ENCODE results near the gene FMNL1.
"Not testable (repeated sequence)": the region's sequence is repeated elsewhere in the genome, so short reads cannot be mapped to it uniquely, and the experiment has no call there.

Gene FMNL1

DNA sequence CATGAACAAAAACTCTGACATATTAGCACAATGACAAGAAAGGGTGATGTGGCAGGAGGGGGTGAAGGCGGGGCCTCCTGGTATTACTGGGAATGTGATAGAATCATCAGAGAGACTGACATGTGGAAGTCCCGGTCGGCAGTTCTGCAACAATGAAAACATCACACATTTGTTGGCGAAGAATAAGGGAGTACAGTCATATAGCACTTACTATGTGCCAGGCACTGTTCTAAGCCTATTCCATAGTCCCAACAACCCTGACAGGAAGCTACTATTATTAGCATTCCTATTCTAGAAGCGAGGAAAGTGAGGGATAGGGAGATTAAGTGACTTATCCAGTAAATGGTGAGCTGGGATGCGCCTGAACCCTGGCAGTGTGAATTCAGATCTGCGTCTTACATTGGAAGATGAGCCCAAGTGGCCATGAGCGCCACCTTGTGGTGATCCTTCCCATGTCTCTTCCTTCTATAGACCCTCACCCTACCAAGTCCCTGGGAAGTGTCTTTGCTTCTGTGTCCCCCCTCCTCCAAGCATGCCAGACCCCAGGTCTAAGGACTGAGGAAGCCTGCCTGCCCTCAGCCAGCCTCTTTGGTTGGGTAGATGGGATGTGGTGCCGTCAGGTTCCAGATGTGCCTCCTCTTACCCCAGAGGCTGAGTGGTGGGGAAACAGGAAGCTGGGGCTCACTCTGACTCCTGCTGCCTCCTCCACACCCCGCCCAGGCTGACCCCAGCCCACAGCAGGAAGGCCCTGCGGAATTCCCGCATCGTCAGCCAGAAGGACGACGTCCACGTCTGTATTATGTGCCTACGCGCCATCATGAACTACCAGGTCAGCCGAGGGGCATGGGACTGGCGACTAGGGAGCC is 14.0 kb downstream of the FMNL1 start:
- DNase-seq (ENCODE audit: low read depth in 2 of 2) = peak in 1 of 2 donors; percentile 56

DNA sequence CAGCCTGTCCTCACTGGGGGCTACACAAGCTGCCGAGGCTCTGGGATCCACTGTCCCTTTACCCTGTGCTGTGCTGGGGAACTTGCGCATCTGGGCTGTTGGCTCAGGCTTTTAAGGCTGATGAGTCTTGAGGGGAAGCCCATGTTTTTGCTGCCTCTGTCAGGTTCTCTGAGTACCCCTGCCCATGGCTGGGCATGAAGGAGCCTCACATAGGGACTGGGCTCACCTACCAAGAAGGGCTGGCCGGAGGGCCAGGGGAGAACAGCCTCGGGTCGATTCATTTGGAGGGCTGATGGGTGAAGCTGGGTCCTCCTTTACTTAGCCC is 14.6 kb downstream of the FMNL1 start:
- no peak for DNase-seq (ENCODE audit: low read depth in 2 of 2)

DNA sequence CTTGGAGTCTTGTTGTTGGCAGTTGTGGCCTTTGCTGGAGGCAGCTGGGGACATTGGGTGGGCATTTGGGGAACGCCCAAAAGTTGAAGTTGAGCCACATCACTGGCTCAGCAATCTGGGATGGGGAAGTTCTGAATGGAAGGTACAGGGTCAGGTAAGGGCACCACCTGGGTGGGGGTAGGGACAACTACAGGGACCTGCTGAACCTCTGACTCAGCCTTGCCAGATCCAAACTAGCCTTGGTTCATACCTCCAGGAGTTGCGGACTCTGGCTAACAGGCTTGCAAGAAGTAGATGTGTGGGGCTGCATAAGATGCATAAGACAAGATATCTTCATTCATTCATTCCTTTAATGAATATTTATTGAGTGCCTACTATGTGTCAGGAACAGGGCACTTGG is 16.0 kb downstream of the FMNL1 start:
- no peak for DNase-seq (ENCODE audit: low read depth in 2 of 2)

DNA sequence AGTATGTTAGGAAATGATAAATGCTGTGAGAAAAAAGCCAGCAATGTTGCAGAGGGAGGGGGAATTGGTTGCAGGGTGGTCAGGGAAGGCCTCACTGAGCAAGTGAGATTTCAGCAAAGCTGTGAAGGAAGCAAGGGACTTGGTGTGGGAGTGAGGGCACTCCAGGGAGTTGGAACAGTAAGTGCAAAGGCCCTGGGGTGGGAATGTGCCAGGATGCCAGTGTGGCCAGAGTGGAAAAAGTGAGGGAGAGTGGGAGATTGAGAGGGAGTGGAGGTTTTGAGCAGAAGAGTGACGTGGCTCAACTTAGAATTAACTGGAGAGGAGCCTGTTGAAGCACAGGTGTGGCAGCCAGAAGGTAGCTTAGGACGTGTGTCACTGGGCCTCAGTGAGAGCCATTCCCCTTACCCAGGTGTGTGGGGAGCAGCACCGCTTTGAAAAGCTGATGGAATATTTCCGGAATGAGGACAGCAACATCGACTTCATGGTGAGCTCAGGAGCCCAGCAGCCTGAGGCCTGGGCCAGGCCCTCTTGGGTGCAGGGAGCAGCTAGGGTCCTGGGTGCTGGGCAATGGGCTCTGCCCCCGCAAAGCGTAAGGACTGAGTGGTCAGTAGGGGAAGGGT is 16.6 kb downstream of the FMNL1 start:
- no peak for DNase-seq (ENCODE audit: low read depth in 2 of 2)

DNA sequence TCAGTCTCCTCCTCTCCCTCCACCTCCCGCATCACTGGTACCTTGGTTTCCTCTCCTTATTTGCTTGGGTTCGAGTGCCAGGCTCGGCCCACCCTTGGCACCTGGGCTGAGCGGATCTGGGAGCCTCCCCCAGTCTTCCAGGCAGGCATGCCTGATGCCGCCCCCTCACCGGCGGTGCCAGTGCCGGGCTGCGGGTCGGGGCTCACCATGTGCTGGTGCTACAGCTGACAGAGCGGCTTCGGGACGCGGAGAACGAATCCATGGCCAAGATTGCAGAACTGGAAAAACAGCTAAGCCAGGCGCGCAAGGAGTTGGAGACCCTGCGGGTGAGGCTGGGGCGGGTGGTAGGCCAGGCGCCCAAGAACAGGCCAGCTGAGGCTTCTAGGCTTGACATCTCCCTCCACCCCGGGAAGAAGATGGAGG is 19.2 kb downstream of the FMNL1 start:
- DNase-seq (ENCODE audit: low read depth in 2 of 2) = no peak

DNA sequence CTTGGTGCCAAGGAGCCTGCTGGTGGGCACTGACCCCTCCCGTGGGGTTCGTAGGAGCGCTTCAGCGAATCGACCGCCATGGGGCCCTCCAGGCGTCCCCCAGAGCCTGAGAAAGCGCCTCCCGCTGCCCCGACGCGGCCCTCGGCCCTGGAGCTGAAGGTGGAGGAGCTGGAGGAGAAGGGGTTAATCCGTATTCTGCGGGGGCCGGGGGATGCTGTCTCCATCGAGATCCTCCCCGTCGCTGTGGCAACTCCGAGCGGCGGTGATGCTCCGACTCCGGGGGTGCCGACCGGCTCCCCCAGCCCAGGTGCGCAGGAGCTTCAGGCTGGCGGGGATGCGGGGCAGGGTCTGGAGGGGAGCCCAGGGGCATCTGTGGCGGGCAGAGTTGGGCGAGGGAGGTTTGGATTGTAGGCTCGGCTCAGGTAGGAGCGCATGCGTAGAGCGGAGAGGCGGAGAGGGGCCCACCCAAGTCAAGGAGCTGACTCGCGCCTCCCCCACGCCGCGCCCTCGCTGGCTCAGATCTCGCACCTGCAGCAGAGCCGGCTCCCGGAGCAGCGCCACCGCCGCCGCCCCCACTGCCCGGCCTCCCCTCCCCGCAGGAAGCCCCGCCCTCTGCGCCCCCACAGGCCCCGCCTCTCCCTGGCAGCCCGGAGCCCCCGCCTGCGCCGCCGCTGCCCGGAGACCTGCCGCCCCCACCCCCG is 19.8 kb downstream of the FMNL1 start:
- DNase-seq (ENCODE audit: low read depth in 2 of 2) = no peak

DNA sequence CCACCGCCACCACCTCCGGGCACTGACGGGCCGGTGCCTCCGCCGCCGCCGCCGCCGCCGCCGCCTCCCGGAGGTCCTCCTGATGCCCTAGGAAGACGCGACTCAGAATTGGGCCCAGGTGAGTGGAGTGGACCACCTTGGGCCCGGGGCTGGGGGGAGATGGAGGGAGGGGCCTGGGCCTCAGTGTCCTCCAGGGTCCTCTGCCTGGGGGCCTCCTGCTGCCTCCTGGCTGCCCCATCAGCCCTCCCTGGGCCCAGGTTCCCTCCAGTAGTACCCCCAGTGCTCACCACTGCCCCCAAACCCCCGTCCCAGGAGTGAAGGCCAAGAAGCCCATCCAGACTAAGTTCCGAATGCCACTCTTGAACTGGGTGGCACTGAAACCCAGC is 20.3 kb downstream of the FMNL1 start:
- no peak for DNase-seq (ENCODE audit: low read depth in 2 of 2)

DNA sequence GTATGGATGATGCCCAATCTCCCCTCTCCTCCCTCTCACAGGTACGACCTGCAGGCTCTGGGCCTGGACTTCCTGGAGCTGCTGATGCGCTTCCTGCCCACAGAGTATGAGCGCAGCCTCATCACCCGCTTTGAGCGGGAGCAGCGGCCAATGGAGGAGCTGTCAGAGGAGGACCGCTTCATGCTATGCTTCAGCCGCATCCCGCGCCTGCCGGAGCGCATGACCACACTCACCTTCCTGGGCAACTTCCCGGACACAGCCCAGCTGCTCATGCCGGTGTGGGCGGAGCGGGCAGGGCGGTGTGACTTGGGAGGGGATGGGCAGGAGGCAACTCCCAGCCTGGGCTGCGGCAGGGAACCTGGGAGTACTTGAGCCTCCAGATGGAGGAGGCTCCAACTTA is 22.1 kb downstream of the FMNL1 start:
- no peak for DNase-seq (ENCODE audit: low read depth in 2 of 2)

DNA sequence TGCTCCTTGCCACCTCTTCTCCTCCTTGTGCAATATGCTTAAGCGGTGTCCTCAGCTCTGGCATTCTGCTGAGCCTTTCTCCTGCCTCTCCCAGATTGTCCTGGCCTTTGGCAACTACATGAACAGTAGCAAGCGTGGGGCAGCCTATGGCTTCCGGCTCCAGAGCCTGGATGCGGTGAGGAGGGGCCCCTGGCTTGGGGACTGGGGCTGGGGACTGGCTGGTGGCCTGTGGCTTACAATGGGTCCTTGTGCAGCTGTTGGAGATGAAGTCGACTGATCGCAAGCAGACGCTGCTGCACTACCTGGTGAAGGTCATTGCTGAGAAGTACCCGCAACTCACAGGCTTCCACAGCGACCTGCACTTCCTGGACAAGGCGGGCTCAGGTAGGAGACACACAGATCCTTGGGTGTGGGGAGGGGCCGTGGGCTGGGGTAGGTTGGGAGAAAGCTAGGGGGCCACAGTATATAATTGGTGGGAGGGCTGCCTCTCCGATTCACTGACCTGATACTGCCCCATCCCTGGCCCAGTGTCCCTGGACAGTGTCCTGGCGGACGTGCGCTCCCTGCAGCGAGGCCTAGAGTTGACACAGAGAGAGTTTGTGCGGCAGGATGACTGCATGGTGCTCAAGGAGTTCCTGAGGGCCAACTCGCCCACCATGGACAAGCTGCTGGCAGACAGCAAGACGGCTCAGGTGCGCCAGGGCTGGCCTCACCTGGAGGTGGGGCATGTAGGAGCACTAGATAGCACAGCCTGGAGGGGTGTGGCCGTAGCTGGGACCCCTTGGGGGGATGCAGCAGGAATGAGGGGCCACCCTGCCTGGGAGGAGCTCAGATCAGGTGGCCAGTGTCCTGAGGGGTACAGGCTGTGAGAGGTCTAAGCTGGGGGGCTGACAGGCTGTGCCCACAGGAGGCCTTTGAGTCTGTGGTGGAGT is 23.3 kb downstream of the FMNL1 start:
- DNase-seq (ENCODE audit: low read depth in 2 of 2) = no peak

DNA sequence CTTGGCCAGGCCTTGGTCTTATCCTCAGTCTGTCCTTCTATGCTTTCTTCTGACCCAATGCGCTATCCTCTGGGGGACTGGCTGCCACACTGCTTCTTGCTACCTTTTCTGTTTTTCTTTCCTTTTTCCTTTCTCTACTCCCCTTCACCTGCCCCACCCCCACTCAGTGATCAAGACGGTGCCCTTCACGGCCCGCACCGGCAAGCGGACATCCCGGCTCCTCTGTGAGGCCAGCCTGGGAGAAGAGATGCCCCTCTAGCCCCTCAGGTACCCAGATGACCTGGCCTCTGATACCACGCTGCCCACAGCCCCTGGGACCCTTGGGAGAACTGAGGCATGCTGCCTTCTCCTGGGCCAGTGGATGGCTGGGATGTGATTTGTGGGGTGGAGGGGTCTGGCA is 24.7 kb downstream of the FMNL1 start:
- DNase-seq (ENCODE audit: low read depth in 2 of 2) = no peak

DNA sequence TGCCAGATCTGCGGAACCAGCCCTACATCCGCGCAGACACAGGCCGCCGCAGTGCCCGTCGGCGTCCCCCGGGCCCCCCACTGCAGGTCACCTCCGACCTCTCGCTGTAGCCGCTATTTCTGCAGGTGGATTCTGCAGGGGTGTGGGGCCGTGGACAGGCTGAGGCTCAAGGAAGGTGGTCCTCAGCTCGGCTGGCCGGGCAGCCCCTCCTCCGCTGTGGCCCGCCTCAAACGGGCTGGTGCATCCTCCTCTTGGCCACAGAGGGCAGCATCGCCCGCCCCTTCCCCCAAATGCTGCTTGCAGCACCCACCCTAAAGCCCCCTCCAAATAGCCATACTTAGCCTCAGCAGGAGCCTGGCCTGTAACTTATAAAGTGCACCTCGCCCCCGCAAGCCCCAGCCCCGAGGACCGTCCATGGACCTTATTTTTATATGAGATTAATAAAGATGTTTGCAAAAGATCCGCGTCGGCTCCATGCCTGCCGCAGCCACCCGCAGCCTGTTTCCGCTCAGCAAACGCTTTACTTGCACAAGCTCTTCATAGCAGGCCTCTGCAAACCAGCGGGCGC is 25.3 kb downstream of the FMNL1 start:
- no peak for DNase-seq (ENCODE audit: low read depth in 2 of 2)

DNA sequence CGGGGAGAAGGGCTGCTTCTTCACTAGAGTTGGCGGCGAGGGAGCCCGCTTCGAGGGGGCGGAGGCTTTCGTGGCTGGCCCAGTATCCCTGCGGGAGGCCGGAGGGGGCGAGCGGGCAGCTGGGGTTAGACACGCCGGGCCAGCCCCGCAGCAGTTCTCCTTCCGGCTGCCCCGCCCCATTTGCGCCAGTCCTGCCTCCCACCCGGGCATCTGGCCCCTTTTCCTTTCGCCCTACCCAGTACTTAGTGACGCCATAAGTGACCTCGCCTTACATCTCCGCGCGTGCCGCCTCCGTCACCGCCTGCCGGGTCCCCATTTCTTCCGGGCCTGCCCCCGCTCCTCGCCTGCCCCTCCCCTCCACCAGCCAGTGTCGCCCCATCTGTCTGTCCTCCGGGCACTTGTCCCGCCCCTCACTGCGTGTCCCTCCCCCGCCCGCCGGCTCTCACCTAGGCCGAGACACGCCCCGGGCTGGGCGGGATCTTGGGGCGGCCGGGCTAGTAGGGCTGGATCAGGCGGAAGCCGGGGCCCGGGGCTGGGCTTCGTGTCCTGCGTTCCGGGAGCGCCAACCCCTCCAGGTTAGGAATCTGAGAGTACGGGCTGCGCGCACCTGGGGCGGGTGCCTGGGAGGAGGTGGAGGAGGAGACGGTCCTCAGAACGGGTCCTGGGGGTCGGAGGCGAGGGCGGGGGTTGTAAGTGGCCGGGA is 25.9 kb downstream of the FMNL1 start:
- peak; percentile 92 to 94 for DNase-seq (ENCODE audit: low read depth in 2 of 2)

DNA sequence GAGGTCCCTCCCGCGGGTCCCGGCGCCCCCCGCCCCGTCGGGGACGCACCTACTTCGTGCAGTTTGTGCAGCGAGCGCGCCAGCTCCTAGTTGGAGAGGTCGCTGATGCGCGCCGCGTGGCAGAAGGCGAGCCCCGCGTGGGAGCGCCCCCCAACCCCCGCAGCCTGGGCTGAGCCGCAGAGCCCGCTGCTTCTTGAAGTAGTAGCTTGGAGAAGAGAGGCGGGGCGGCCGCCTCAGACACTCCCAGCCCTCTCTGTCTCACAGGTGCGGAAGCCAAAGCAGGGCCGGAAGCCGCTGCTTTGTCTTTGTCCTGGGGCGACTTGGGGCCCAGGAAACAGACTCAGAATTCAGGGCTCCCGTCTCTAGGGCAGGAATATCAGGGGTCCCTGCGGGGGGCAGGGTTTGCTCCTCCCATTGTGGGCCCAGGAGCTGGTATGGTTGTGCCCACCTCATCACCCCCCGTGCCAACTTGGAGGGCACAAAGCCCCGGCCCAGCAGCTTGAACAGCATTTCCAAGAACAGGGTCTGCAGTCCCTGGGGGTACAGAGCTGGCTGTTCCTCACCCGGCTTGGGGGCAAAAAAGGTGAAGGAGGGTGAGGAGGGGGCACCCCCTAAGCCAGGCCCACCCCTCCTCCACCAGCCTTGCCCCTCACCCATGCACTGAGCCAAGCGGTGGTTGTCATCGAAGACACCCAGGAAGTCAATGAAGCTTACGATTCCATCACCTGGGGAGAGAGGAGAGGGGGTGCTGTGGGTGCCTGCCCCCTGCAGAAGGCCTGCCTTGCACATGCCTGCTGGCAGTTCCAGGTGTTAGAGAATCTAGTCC is 26.7 kb downstream of the FMNL1 start:
- DNase-seq (ENCODE audit: low read depth in 2 of 2) = peak; percentile 70 to 76

DNA sequence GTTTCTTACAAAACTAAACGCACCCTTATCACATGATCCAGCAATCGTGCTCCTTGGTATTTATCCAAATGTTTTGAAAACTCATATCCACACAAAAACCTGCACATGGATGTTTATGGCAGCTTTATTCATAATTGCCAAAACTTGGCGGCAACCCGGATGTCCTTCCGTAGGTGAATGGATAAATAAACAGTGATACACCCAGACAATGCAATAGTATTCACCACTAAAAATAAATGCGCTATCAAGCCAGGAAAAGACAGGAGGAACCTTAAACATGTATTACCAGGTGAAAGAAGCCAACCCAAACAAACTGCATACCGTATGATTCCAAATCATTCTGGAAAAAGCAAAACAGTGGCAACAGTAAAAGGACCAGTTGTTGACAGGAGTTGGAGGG is 30.2 kb downstream of the FMNL1 start:
- no peak for DNase-seq (ENCODE audit: low read depth in 2 of 2)

DNA sequence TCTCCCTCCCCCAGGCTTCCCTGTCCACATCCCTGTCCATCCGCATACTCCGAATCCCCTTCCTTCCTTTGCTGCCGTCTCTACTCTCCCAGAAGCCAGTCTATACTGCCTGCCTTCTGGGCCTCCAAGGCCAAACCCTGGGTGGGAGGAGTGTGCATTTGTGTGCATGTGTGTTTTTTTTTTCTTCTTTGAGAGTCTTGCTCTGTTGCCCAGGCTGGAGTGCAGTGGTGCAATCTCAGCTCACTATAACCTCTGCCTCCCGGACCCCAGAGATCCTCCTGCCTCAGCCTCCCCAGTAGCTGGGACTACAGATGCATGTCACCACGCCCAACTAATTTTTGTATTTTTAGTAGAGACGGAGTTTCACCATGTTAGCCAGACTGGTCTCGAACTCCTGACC is 31.6 kb downstream of the FMNL1 start:
- DNase-seq (ENCODE audit: low read depth in 2 of 2) = not testable (repeated sequence)

DNA sequence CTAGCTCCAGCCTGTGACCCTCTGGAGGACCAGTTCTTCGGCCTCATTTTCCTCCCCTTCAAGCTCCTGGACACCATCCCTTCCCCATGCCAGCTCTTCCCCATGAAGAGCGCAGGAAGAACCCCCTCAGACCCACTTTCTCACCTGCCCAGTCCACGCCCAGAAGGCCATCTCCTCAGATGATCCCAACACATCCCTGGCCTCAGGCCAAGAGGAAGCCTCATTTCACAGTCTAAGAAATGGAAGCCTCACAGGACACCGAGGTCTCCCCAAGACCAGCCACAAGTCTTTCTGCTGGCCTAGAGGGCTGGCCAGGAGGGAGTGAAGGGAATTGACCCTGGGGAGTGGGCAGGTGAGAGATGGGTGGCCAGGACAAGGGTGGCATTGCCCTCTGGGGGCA is 32.2 kb downstream of the FMNL1 start:
- no peak for DNase-seq (ENCODE audit: low read depth in 2 of 2)

DNA sequence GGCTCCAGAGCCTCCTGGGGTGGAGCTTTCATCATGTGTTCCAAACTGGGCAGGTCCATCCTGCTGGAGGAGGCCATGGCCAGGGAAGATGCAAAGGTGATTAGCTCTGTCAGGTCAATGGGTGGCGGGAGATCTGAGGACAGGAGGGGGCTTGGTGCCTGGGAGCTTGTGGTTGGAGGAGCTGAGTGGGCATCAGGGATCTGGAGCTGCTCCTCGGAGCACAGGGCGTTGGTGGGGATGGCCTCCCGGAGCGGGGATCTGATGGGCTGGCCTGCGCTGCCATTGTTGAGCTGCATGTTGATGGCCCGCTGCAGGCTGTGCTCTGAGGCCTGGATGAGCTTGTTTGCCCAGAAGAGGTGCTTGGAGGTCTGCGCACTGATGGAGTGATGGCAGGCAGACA is 33.7 kb downstream of the FMNL1 start:
- no peak for DNase-seq (ENCODE audit: low read depth in 2 of 2)

DNA sequence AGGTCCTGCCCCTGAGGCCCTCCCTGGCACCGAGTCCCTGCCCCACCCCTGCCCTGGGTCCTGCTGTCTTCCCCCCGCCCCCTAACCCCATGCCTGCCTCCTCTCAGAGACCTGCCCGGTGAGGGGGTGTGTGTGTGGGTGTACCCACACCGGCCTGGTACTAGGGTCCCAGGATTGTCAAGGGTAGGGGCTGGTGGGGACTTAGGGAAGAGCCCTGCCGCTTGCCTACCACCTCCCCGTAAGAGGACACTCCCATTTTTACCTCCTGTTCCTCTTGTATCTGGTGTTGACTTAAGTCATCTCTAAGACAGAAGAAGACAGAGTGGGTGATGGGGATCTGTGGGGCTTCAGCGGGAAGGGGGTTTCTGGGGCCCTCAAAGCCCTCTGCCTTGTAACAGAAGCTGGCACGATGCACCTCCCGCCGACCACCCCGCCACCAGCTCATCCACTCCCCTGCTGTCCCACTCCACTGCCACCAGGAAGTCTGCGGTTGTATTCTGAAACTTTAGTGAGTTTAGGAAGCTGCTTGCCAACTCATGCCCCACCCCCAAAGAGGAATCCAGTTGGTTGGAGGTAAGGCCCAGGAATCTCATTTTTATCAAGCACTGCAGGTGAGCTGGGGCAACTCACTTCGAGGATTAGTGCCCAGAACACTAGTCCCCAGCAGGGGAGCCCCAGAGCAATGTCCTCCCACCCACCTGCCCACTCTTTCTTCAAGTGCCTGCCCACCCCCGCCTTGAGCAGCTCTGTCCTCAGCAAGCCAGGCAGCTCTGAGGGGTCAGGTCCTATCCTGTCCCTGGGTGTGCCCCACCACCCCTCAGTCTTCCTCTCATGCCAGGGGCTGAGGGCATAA is 34.7 kb downstream of the FMNL1 start:
- no peak for DNase-seq (ENCODE audit: low read depth in 2 of 2)

DNA sequence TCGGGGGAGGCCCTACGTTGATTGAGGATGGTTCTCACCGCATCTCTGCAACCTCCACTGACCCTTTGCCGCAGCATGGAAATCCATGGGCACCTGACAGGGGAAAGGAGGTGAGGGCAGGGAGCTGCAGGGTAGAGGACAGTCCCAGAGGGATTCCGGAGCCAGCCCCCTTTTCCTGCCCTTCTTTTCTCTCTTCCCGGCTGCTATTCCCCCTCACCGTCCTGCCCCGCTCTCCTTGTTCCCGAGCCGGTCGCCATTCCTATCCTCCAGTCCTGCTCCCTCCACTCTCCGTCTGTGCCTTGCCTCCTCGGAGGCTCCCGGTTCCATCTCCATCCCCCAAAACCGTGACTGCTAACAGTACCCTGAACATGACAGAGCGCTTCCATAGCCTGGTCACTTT is 35.4 kb downstream of the FMNL1 start:
- DNase-seq (ENCODE audit: low read depth in 2 of 2) = no peak

Data from stimulated activated CD8-positive, alpha-beta memory T cell treated with anti-CD3 and anti-CD28 coated beads, Interleukin-15, amount 100 ng/mL, for 4 hours (primary cell).